Measurements from ENCODE around the gene CNGA3. TPM values are rescaled to one million over a fixed set of nuclear protein-coding genes. Genes with fewer than 3 reads are reported as not detected.
A peak's percentile ranks its signal among the peaks of the same experiment; 100 is the strongest.

CNGA3 gene
- under 1 TPM in 2 of 3 donors, not detected in 1; under 0.01 to 0.15 TPM for total RNA-seq

DNA sequence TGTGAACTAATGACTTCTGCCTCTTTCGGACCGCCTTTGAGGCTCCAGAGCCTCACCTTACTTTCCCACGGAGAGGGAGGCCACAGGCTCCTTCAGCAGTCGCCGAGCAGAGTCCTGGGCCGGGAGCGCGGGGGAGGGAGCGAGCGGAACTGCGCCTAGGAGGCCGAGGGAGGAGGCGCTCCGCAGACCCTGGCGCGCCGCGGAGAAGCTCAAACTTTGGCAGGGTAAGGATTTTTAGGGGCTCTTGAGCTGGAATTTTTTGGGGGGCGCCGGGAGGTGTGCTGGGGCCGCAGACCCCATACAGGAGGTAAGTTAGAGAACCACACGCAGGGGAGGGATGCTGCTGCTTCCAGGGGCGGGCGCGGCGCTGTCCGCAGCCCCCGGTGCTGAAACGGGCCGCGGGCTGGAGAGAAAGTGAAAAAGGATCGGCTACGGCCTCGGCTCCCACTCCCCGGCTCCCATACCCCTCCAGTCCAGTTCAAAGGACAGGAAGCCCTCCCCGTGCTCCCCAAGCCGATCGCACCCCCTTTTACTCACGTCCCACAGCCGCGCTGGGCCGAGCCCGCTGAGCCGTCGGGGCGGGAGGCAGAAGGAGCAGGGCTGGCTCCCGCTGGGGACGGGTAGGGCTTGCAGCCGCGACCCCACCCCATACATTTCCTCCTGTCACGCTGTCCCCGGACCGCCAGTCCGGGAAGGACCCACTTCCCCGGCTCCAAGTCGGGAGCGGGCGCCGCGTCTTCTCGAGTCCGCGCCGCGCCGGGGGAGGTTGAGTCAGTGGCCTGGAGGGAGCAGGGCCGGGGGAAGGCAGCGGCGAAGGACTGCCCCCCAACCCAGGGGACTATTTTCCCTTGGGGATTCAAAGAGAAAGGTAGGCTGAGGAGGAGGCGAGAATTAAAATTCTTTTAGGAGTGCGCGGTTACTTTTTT lies at the start of gene CNGA3:
TSS of gene CNGA3 (plus strand) at position 146 of the 926 bp plus-strand sequence. CDS start 23,520 bp downstream, outside the sequence.
- H3K27me3 ChIP-seq: peaks cover 12 to 65% of the 10 kb centered on the region in 2 donors
- no peaks in the 10 kb centered on the region for H3K36me3 ChIP-seq
- TF ChIP-seq POLR2AphosphoS5 (IDR thresholded peaks at IDR 0.05): no peak
- TF ChIP-seq POLR2A (IDR thresholded peaks at IDR 0.05): no peak
- TF ChIP-seq, protein P1, sequence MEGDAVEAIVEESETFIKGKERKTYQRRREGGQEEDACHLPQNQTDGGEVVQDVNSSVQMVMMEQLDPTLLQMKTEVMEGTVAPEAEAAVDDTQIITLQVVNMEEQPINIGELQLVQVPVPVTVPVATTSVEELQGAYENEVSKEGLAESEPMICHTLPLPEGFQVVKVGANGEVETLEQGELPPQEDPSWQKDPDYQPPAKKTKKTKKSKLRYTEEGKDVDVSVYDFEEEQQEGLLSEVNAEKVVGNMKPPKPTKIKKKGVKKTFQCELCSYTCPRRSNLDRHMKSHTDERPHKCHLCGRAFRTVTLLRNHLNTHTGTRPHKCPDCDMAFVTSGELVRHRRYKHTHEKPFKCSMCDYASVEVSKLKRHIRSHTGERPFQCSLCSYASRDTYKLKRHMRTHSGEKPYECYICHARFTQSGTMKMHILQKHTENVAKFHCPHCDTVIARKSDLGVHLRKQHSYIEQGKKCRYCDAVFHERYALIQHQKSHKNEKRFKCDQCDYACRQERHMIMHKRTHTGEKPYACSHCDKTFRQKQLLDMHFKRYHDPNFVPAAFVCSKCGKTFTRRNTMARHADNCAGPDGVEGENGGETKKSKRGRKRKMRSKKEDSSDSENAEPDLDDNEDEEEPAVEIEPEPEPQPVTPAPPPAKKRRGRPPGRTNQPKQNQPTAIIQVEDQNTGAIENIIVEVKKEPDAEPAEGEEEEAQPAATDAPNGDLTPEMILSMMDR (IDR thresholded peaks at IDR 0.05): no peak
- no peak within 1 kb of the TSS for H3K27ac ChIP-seq
- DNase-seq (ENCODE audit: low spot score in 2 of 2): no peak
- H3K4me1 ChIP-seq: peaks cover 0 to 5% of the 10 kb centered on the region in 2 donors
- H3K9me3 ChIP-seq: no peaks in the 10 kb centered on the region
- intact Hi-C loops (cut with DNase I; ENCODE audit: low total_unique reads): no loop called here
- peak within 1 kb of the TSS in 1 of 3 donors; percentile 53 for H3K4me3 ChIP-seq

- Histone ChIP-seq H3K4me1 (no peaks in the 10 kb centered on the region), H3K36me3 (no peaks in the 10 kb centered on the region), H3K27me3 (no peaks in the 10 kb centered on the region), H3K4me3 (no peak overlapping the region), H3K27ac (no peak overlapping the region), H3K9me3 (no peaks in the 10 kb centered on the region)
- DNase-seq (ENCODE audit: low spot score in 2 of 2): no peak
- TF ChIP-seq POLR2A (IDR thresholded peaks at IDR 0.05): no peak
- TF ChIP-seq, protein P1 (IDR thresholded peaks at IDR 0.05): no peak
- no peak for TF ChIP-seq POLR2AphosphoS5 (IDR thresholded peaks at IDR 0.05)
- intact Hi-C loops (cut with DNase I; ENCODE audit: low total_unique reads): no loop called here
These were observed 48.2 kb upstream of the CNGA3 start for GRCh38 chr2:98297817-98298682.

DNA sequence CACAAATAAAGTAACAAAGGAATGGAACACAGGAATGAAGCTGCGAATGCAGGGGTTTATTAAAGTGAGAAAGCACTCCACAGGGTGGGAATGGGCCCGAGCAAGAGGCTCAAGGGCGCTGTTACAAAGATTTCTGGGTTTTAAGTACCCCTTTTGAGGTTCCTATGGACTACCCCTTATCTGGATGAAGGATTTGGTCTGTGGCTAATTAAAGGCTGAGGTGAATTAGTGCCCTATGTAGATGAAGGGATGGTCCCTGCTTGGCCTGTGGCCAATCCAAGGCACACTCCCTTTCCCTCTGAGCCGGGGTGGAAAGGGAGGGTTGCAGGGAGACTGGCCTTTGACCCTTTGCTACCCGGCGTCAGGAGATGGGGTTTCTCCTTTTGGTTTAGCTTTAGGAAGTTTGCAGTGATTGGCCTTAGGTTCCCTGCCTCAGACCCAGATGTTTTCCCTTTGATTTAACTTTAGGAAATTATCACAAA lies 47.5 kb upstream of the CNGA3 start:
- intact Hi-C loops (cut with DNase I; ENCODE audit: low total_unique reads): no loop called here
- Histone ChIP-seq H3K4me3 (no peak overlapping the region), H3K9me3 (no peaks in the 10 kb centered on the region), H3K27me3 (no peaks in the 10 kb centered on the region), H3K36me3 (no peaks in the 10 kb centered on the region), H3K27ac (no peak overlapping the region), H3K4me1 (no peaks in the 10 kb centered on the region)
- TF ChIP-seq, protein P1 (IDR thresholded peaks at IDR 0.05): no peak
- TF ChIP-seq POLR2A (IDR thresholded peaks at IDR 0.05) (no peak), POLR2AphosphoS5 (IDR thresholded peaks at IDR 0.05) (no peak)
- no peak for DNase-seq (ENCODE audit: low spot score in 2 of 2)

DNA sequence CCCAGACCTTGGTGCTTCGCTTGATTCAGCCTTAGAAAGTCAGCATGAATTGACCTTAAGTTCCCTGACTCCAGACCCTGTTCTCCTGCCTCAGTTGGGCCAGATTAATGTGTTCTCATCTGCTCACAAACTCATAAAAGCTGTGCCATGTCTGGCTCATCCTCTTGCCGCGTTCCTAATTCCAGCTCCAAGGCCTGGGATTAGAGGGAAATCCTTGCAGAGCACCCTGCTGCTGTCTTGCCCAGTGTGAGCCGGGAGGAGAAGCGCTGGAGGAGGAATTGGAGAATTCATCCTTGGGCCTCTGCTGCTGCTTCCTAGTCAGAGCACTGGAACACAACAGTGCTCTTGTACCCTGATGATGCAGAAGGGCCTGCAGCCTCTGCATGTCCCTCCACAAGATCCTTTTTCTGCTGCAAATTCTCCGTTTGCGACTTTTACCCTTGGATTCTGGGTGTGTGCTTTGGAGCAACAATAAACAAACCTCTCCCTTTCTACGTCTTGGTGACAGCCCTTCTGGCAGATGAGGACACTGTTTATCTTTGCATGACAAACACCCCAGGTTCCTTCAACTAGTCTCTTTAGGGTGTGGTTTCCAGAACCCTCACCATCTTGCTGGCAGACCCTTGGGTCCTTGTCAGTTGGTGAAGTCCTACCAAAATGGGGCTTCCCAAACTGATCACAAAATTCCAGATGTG lies 46.9 kb upstream of the CNGA3 start:
- Histone ChIP-seq H3K4me1 (no peaks in the 10 kb centered on the region), H3K9me3 (no peaks in the 10 kb centered on the region), H3K4me3 (no peak overlapping the region), H3K27me3 (no peaks in the 10 kb centered on the region), H3K27ac (no peak overlapping the region), H3K36me3 (no peaks in the 10 kb centered on the region)
- TF ChIP-seq POLR2A (IDR thresholded peaks at IDR 0.05) (no peak), POLR2AphosphoS5 (IDR thresholded peaks at IDR 0.05) (no peak)
- TF ChIP-seq, protein P1 (IDR thresholded peaks at IDR 0.05): no peak
- no peak for DNase-seq (ENCODE audit: low spot score in 2 of 2)
- intact Hi-C loops (cut with DNase I; ENCODE audit: low total_unique reads): no loop called here

All from breast epithelium (tissue), 4 donors.